IPS-20b (cell line): ENCODE data around the gene FOXD1.

Experiments
- H3K27ac ChIP-seq: one replicate; pipeline ENCODE4 v1.5.1; 2013; ENCODE audit warnings: low read length
- H3K27me3 ChIP-seq: 2 replicates; pipeline ENCODE4 v1.6.1; 2013; ENCODE audit warnings: mild to moderate bottlenecking, low read length, inconsistent platforms; ENCODE audit not compliant: insufficient read depth
- H3K36me3 ChIP-seq: 2 replicates; pipeline ENCODE4 v1.6.1; 2013; ENCODE audit warnings: low read depth, mild to moderate bottlenecking, inconsistent platforms, low read length, moderate library complexity; ENCODE audit not compliant: insufficient read depth
- H3K4me1 ChIP-seq: 2 replicates; pipeline ENCODE4 v1.6.1; 2013; ENCODE audit warnings: mild to moderate bottlenecking, control low read depth, inconsistent platforms, low read length, moderate library complexity; ENCODE audit not compliant: insufficient read depth
- H3K4me3 ChIP-seq: 2 replicates; pipeline ENCODE4 v1.5.1; 2013; ENCODE audit warnings: mild to moderate bottlenecking, low read length, inconsistent platforms
- H3K9ac ChIP-seq: 2 replicates; pipeline ENCODE4 v1.6.1; 2013; ENCODE audit warnings: low read depth, mild to moderate bottlenecking, inconsistent platforms, low read length, moderate library complexity
- H3K9me3 ChIP-seq: 2 replicates; pipeline ENCODE4 v1.6.1; 2013; ENCODE audit warnings: mild to moderate bottlenecking, low read depth, low read length, inconsistent platforms; ENCODE audit not compliant: insufficient read depth

FOXD1 gene

GRCh38 chr5:73437101-73437776 lies 11.3 kb downstream of the FOXD1 start:
- Histone ChIP-seq H3K27ac (no peak overlapping the region), H3K9ac (no peak overlapping the region; the same call in 1 of the 2 replicates), H3K4me1 (no peaks in the 10 kb centered on the region; the same call in 1 of the 2 replicates), H3K27me3 (peaks cover 98% of the 10 kb centered on the region), H3K9me3 (peaks cover 3% of the 10 kb centered on the region; the same call in 1 of the 2 replicates), H3K4me3 (peak overlapping the region; percentile 47), H3K36me3 (no peaks in the 10 kb centered on the region)

GRCh38 chr5:73436535-73437100 lies 12.0 kb downstream of the FOXD1 start:
- no peak overlapping the region for H3K27ac ChIP-seq

GRCh38 chr5:73435759-73436534 lies 12.6 kb downstream of the FOXD1 start:
- H3K27me3 ChIP-seq, result peaks cover 97% of the 10 kb centered on the region
- no peak overlapping the region for H3K9ac ChIP-seq
- H3K4me1 ChIP-seq, result no peaks in the 10 kb centered on the region; the same call in 1 of the 2 replicates
- H3K27ac ChIP-seq, result no peak overlapping the region
- H3K4me3 ChIP-seq, result peak overlapping the region; percentile 47
- peaks cover 3% of the 10 kb centered on the region; the same call in 1 of the 2 replicates for H3K9me3 ChIP-seq
- no peaks in the 10 kb centered on the region for H3K36me3 ChIP-seq

More at GRCh38 chr5:73436535-73437100, 12.0 kb downstream of the FOXD1 start:
- Histone ChIP-seq H3K9me3 (peaks cover 3% of the 10 kb centered on the region; the same call in 1 of the 2 replicates), H3K4me1 (no peaks in the 10 kb centered on the region; the same call in 1 of the 2 replicates), H3K36me3 (no peaks in the 10 kb centered on the region), H3K27me3 (peaks cover 98% of the 10 kb centered on the region), H3K4me3 (peak overlapping the region; percentile 47), H3K9ac (no peak overlapping the region; the same call in 1 of the 2 replicates)

GRCh38 chr5:73434907-73435306 lies 13.7 kb downstream of the FOXD1 start:
- no peak overlapping the region for H3K9ac ChIP-seq
- H3K9me3 ChIP-seq, result peaks cover 3% of the 10 kb centered on the region; the same call in 1 of the 2 replicates
- H3K27ac ChIP-seq, result no peak overlapping the region
- H3K27me3 ChIP-seq, result peaks cover 94% of the 10 kb centered on the region
- H3K4me3 ChIP-seq, result no peak overlapping the region
- no peaks in the 10 kb centered on the region; the same call in 1 of the 2 replicates for H3K4me1 ChIP-seq
- no peaks in the 10 kb centered on the region for H3K36me3 ChIP-seq

- no peak overlapping the region for H3K27ac ChIP-seq
- H3K4me3 ChIP-seq, result no peak overlapping the region
- H3K9ac ChIP-seq, result no peak overlapping the region
- peaks cover 90% of the 10 kb centered on the region for H3K27me3 ChIP-seq
- H3K9me3 ChIP-seq, result no peaks in the 10 kb centered on the region
- H3K4me1 ChIP-seq, result no peaks in the 10 kb centered on the region; the same call in 1 of the 2 replicates
- no peaks in the 10 kb centered on the region for H3K36me3 ChIP-seq
Observed at GRCh38 chr5:73434461-73434860, 14.1 kb downstream of the FOXD1 start.

GRCh38 chr5:73433982-73434342 lies 14.6 kb downstream of the FOXD1 start:
- peaks cover 90% of the 10 kb centered on the region for H3K27me3 ChIP-seq
- H3K36me3 ChIP-seq, result no peaks in the 10 kb centered on the region
- H3K27ac ChIP-seq, result no peak overlapping the region
- H3K4me3 ChIP-seq, result no peak overlapping the region
- no peaks in the 10 kb centered on the region for H3K9me3 ChIP-seq
- no peaks in the 10 kb centered on the region; the same call in 1 of the 2 replicates for H3K4me1 ChIP-seq
- no peak overlapping the region for H3K9ac ChIP-seq

GRCh38 chr5:73433272-73433981 lies 15.2 kb downstream of the FOXD1 start:
- no peak overlapping the region for H3K27ac ChIP-seq
- no peaks in the 10 kb centered on the region for H3K36me3 ChIP-seq
- H3K9me3 ChIP-seq, result no peaks in the 10 kb centered on the region
- no peak overlapping the region for H3K4me3 ChIP-seq
- H3K27me3 ChIP-seq, result peaks cover 90% of the 10 kb centered on the region
- H3K9ac ChIP-seq, result no peak overlapping the region
- no peaks in the 10 kb centered on the region; the same call in 1 of the 2 replicates for H3K4me1 ChIP-seq

GRCh38 chr5:73431204-73431851 lies 17.2 kb downstream of the FOXD1 start:
- Histone ChIP-seq H3K9ac (no peak overlapping the region), H3K9me3 (no peaks in the 10 kb centered on the region), H3K27ac (no peak overlapping the region), H3K4me1 (no peaks in the 10 kb centered on the region), H3K27me3 (peaks cover 86% of the 10 kb centered on the region), H3K4me3 (no peak overlapping the region), H3K36me3 (no peaks in the 10 kb centered on the region)

GRCh38 chr5:73426034-73426433 lies 22.5 kb downstream of the FOXD1 start:
- H3K9ac ChIP-seq, result no peak overlapping the region
- H3K4me1 ChIP-seq, result no peaks in the 10 kb centered on the region
- H3K36me3 ChIP-seq, result no peaks in the 10 kb centered on the region
- H3K27ac ChIP-seq, result no peak overlapping the region
- H3K9me3 ChIP-seq, result 0 out of 2 replicates have a peak, but pooled peaks cover 3% of the 10 kb centered on the region
- peaks cover 81% of the 10 kb centered on the region for H3K27me3 ChIP-seq
- H3K4me3 ChIP-seq, result no peak overlapping the region

GRCh38 chr5:73424556-73424977 lies 24.0 kb downstream of the FOXD1 start:
- H3K4me3 ChIP-seq, result no peak overlapping the region
- no peak overlapping the region for H3K27ac ChIP-seq
- H3K4me1 ChIP-seq, result no peaks in the 10 kb centered on the region
- H3K9me3 ChIP-seq, result peaks cover 5% of the 10 kb centered on the region; the same call in 1 of the 2 replicates
- peaks cover 89% of the 10 kb centered on the region for H3K27me3 ChIP-seq
- H3K9ac ChIP-seq, result no peak overlapping the region
- no peaks in the 10 kb centered on the region for H3K36me3 ChIP-seq

GRCh38 chr5:73422164-73422563 lies 26.4 kb downstream of the FOXD1 start:
- H3K4me1 ChIP-seq, result no peaks in the 10 kb centered on the region
- H3K27ac ChIP-seq, result no peak overlapping the region
- H3K9me3 ChIP-seq, result peaks cover 5% of the 10 kb centered on the region; the same call in 1 of the 2 replicates
- H3K9ac ChIP-seq, result no peak overlapping the region
- H3K36me3 ChIP-seq, result no peaks in the 10 kb centered on the region
- no peak overlapping the region for H3K4me3 ChIP-seq
- H3K27me3 ChIP-seq, result peaks cover 94% of the 10 kb centered on the region
